Duodenal mucosa (tissue), 2 donors: ENCODE data around the gene PHKG1.
"Not testable (repeated sequence)": the region's sequence is repeated elsewhere in the genome, so short reads cannot be mapped to it uniquely, and the experiment has no call there.

ENCODE experiments used
- H3K27ac ChIP-seq: one replicate; pipeline ENCODE4 v1.7.0; 2013; ENCODE audit warnings: low read depth, low read length
- H3K27me3 ChIP-seq, 2 donors: one replicate each; pipeline ENCODE4 v1.7.0; 2013; ENCODE audit warnings: low read length in 2 of 2, control low read depth in 1 of 2; ENCODE audit not compliant: insufficient read depth in 2 of 2, control insufficient read depth in 1 of 2
- H3K36me3 ChIP-seq, 2 donors: one replicate each; pipeline ENCODE4 v1.7.0; 2013; ENCODE audit warnings: low read length in 2 of 2, control low read depth in 1 of 2; ENCODE audit not compliant: insufficient read depth in 2 of 2, control insufficient read depth in 1 of 2
- H3K4me1 ChIP-seq, 2 donors: one replicate each; pipeline ENCODE4 v1.7.0; 2013; ENCODE audit warnings: low read length in 2 of 2, control low read depth in 1 of 2; ENCODE audit not compliant: insufficient read depth in 2 of 2, control insufficient read depth in 1 of 2
- H3K4me3 ChIP-seq, 2 donors: one replicate each; pipeline ENCODE4 v1.7.0; 2013; ENCODE audit warnings: low read length in 2 of 2, low read depth in 1 of 2
- H3K9ac ChIP-seq, 2 donors: one replicate each; pipeline ENCODE4 v1.7.0; 2013; ENCODE audit warnings: low read length in 2 of 2, low read depth in 1 of 2
- H3K9me3 ChIP-seq, 2 donors: one replicate each; pipeline ENCODE4 v1.7.0; 2013; ENCODE audit warnings: low read length in 2 of 2, control low read depth in 1 of 2; ENCODE audit not compliant: control insufficient read depth in 1 of 2

Gene PHKG1

GRCh38 chr7:56083150-56083785 lies 9.5 kb downstream of the PHKG1 start:
- Histone ChIP-seq H3K9me3 (no peaks in the 10 kb centered on the region), H3K9ac (no peak overlapping the region), H3K27me3 (no peaks in the 10 kb centered on the region), H3K4me1 (peaks cover 3 to 11% of the 10 kb centered on the region in 2 donors), H3K4me3 (no peak overlapping the region), H3K36me3 (peaks cover 4 to 15% of the 10 kb centered on the region in 2 donors), H3K27ac (no peak overlapping the region)

GRCh38 chr7:56081626-56082340 lies 11.0 kb downstream of the PHKG1 start:
- no peak overlapping the region for H3K9ac ChIP-seq
- peaks cover 3 to 11% of the 10 kb centered on the region in 2 donors for H3K4me1 ChIP-seq
- peaks cover 6 to 14% of the 10 kb centered on the region in 2 donors for H3K36me3 ChIP-seq
- no peak overlapping the region for H3K4me3 ChIP-seq
- no peaks in the 10 kb centered on the region for H3K9me3 ChIP-seq
- no peak overlapping the region for H3K27ac ChIP-seq
- no peaks in the 10 kb centered on the region for H3K27me3 ChIP-seq

- not testable (repeated sequence) for H3K9ac ChIP-seq, H3K9me3 ChIP-seq, H3K27me3 ChIP-seq, H3K4me3 ChIP-seq, H3K27ac ChIP-seq
- H3K4me1 ChIP-seq, result peaks cover 3 to 11% of the 10 kb centered on the region in 2 donors
- peaks cover 6 to 18% of the 10 kb centered on the region in 2 donors for H3K36me3 ChIP-seq
Measured at GRCh38 chr7:56080726-56081435, 11.9 kb downstream of the PHKG1 start.

GRCh38 chr7:56079450-56080185 lies 13.1 kb downstream of the PHKG1 start:
- Histone ChIP-seq H3K4me3 (no peak overlapping the region), H3K4me1 (peaks cover 3 to 11% of the 10 kb centered on the region in 2 donors), H3K36me3 (peaks cover 6 to 18% of the 10 kb centered on the region in 2 donors), H3K27me3 (no peaks in the 10 kb centered on the region), H3K9ac (no peak overlapping the region), H3K9me3 (no peaks in the 10 kb centered on the region), H3K27ac (no peak overlapping the region)

DNA sequence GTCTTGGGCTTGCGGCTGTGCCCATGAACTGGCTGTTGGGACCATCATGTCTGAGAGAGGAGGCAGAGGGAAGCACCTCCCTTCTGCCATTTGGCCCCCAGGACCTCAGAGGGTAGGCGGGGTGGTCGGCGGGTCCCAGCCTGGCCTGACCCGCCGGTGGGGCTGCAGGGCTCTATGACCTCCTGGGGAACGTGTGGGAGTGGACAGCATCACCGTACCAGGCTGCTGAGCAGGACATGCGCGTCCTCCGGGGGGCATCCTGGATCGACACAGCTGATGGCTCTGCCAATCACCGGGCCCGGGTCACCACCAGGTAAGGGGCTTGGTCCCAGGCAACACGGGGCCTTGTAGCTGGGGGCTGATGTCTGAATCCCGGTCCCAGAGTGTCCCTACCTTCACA lies 14.6 kb downstream of the PHKG1 start:
- Histone ChIP-seq H3K27ac (no peak overlapping the region), H3K9ac (no peak overlapping the region), H3K9me3 (no peaks in the 10 kb centered on the region), H3K27me3 (no peaks in the 10 kb centered on the region), H3K36me3 (peaks cover 6 to 18% of the 10 kb centered on the region in 2 donors), H3K4me1 (peaks cover 3 to 8% of the 10 kb centered on the region in 2 donors), H3K4me3 (no peak overlapping the region)

DNA sequence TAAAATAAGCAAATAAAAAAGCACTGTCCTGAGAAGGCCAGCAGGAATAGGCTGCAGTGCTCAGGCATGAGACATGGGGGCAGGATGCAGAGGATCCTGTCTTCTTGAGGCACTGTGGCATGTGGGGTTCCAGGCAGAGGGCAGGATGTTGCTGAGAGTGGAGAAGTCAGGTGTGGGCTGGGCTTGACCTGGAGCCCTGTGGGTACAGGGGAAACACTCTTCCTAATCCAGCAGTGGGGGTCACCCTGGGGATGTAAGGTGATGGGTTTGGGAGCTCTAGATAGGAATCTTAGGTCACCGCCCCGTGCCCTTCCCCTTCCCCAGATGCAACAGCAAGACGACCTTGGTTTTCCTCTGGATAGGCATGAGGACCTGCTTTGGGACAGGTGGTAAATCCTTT lies 15.1 kb downstream of the PHKG1 start:
- no peak overlapping the region for H3K4me3 ChIP-seq
- no peak overlapping the region for H3K9ac ChIP-seq
- no peaks in the 10 kb centered on the region for H3K9me3 ChIP-seq
- H3K4me1 ChIP-seq, result peaks cover 3 to 6% of the 10 kb centered on the region in 2 donors
- H3K27ac ChIP-seq, result no peak overlapping the region
- peaks cover 6 to 23% of the 10 kb centered on the region in 2 donors for H3K36me3 ChIP-seq
- no peaks in the 10 kb centered on the region for H3K27me3 ChIP-seq

GRCh38 chr7:56074371-56074791 lies 18.4 kb downstream of the PHKG1 start:
- Histone ChIP-seq H3K36me3 (peaks cover 6 to 36% of the 10 kb centered on the region in 2 donors), H3K27me3 (no peaks in the 10 kb centered on the region), H3K4me1 (peaks cover 0 to 4% of the 10 kb centered on the region in 2 donors), H3K9me3 (no peaks in the 10 kb centered on the region), H3K27ac (no peak overlapping the region), H3K9ac (no peak overlapping the region), H3K4me3 (no peak overlapping the region)

- peaks cover 6 to 17% of the 10 kb centered on the region in 2 donors for H3K4me1 ChIP-seq
- H3K36me3 ChIP-seq, result peaks cover 0 to 41% of the 10 kb centered on the region in 2 donors
- H3K9ac ChIP-seq, H3K27ac ChIP-seq, H3K9me3 ChIP-seq, H3K4me3 ChIP-seq, H3K27me3 ChIP-seq: not testable (repeated sequence)
Measured at GRCh38 chr7:56066376-56066775, 26.4 kb downstream of the PHKG1 start.

DNA sequence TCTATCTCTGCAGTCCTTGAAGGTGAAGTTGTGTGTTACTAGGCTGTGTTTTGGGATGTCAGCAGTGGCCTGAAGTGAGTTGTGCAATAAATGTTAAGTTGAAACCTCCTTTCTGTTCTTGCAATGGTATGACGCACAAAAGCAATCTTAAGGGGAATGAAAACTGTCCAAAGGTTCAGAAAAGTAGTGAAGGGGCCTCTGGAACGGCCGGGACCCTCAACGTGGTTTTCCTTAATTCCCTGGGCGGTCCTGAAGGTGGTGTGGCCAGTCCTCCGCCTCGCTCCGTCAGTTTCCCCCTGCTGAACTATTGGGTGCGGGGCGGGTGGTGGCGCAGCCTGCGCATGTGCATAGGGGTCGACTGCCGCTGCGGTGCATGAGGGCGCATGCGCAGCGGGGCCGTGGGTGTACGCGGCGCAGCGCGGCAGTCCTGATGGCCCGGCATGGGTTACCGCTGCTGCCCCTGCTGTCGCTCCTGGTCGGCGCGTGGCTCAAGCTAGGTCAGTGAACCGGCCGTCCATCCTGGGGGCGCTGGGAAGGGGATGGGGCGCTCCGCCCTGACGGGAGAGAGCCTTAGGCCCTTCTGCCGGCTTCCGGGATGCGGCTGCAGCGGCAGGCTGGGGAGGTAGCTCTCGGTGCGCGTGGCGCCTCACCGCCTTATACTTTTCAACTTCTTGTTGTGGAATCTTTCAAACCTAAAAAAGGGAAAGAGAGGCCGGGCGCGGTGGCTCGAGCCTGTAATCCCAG lies 28.7 kb downstream of the PHKG1 start, which contains the start of gene SUMF2:
TSS of gene SUMF2 (plus strand) at position 405 of the 744 bp plus-strand sequence. CDS start at position 431, 26 bp downstream.
- no peaks in the 10 kb centered on the region for H3K9me3 ChIP-seq
- H3K27ac ChIP-seq, result peak within 1 kb of the TSS; percentile 92
- H3K9ac ChIP-seq, result peak within 1 kb of the TSS; percentile 75 to 97
- no peaks in the 10 kb centered on the region for H3K27me3 ChIP-seq
- H3K36me3 ChIP-seq, result peaks cover 10 to 44% of the 10 kb centered on the region in 2 donors
- peaks cover 6 to 17% of the 10 kb centered on the region in 2 donors for H3K4me1 ChIP-seq
- peak within 1 kb of the TSS; percentile 96 to 97 for H3K4me3 ChIP-seq
